IMR-90 (cell line): ENCODE results near the gene LOXL4.

Source experiments
- BHLHE40 ChIP-seq: fragments of 150-350 bp; IDR thresholded peaks from 2 replicates; pipeline ENCODE4 v1.6.1; 2016; ENCODE audit warnings: mild to moderate bottlenecking, low read depth, low read length
- CEBPB ChIP-seq: IDR thresholded peaks from 2 replicates; pipeline ENCODE4 v1.6.1; 2012; ENCODE audit warnings: low read depth, low read length, improper control_type of control experiment
- CHD1 ChIP-seq: IDR thresholded peaks from 2 replicates; pipeline ENCODE4 v1.6.1; 2012; ENCODE audit warnings: low read depth, low read length, improper control_type of control experiment
- FOS ChIP-seq: fragments of 150-350 bp; IDR thresholded peaks from 2 replicates; pipeline ENCODE4 v1.6.1; 2016; ENCODE audit warnings: low read depth, low read length
- MAZ ChIP-seq: IDR thresholded peaks from 2 replicates; pipeline ENCODE4 v1.6.1; 2012; ENCODE audit warnings: low read depth, mild to moderate bottlenecking, low read length, improper control_type of control experiment, moderate library complexity, borderline replicate concordance
- MXI1 ChIP-seq: IDR thresholded peaks from 2 replicates; pipeline ENCODE4 v1.6.1; 2012; ENCODE audit warnings: low read depth, mild to moderate bottlenecking, low read length, moderate library complexity, borderline replicate concordance
- NFE2L2 ChIP-seq: fragments of 150-350 bp; IDR thresholded peaks from 2 replicates; pipeline ENCODE4 v1.6.1; 2016; ENCODE audit warnings: low read depth, mild to moderate bottlenecking, low read length
- POLR2A ChIP-seq: IDR thresholded peaks from 2 replicates; pipeline ENCODE4 v1.6.1; 2012; ENCODE audit warnings: mild to moderate bottlenecking, low read depth, low read length
- RCOR1 ChIP-seq: IDR thresholded peaks from 2 replicates; pipeline ENCODE4 v1.6.1; 2012; ENCODE audit warnings: mild to moderate bottlenecking, low read length, improper control_type of control experiment; ENCODE audit not compliant: insufficient replicate concordance
- RFX5 ChIP-seq: IDR thresholded peaks from 2 replicates; pipeline ENCODE4 v1.8.0; 2012; ENCODE audit warnings: low read depth, mild to moderate bottlenecking, low read length, moderate library complexity
- TF ChIP-seq, protein P1 (sequence below): conservative IDR thresholded peaks from 2 replicates; pipeline ENCODE4 v1.5.1; 2012; ENCODE audit warnings: mild to moderate bottlenecking, low read depth, low read length, improper control_type of control experiment
- TF ChIP-seq, protein P2 (sequence below): fragments of 150-350 bp; IDR thresholded peaks from 2 replicates; pipeline ENCODE4 v1.6.1; 2017; ENCODE audit warnings: mild to moderate bottlenecking, antibody characterized with exemption, low read length, low read depth
- TF ChIP-seq, protein P3 (sequence below): fragments of 150-350 bp; IDR thresholded peaks from 2 replicates; pipeline ENCODE4 v1.6.1; 2016; ENCODE audit warnings: low read depth, mild to moderate bottlenecking, low read length, moderate library complexity, borderline replicate concordance

DNA sequence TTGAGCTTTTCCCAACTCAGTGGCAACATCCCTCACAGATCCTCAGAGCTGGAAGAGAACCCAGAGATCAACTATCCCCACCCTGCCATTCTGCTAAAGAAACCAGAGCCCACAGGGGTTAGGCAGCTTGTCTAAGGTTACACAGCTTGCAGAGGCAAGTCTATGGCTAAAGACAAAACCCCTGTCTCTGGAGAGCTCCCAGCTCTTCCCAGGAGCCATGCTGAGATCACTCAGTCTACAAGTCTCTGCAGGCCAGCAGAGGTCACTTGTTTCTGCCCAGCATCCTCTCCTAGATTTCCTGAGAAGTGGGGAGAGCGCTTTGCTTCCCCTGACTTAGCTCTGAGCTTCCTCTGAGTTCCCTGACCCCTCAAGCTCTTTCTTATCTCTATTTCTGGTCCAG lies 28.5 kb upstream of the LOXL4 start:
- TF ChIP-seq, protein P1, sequence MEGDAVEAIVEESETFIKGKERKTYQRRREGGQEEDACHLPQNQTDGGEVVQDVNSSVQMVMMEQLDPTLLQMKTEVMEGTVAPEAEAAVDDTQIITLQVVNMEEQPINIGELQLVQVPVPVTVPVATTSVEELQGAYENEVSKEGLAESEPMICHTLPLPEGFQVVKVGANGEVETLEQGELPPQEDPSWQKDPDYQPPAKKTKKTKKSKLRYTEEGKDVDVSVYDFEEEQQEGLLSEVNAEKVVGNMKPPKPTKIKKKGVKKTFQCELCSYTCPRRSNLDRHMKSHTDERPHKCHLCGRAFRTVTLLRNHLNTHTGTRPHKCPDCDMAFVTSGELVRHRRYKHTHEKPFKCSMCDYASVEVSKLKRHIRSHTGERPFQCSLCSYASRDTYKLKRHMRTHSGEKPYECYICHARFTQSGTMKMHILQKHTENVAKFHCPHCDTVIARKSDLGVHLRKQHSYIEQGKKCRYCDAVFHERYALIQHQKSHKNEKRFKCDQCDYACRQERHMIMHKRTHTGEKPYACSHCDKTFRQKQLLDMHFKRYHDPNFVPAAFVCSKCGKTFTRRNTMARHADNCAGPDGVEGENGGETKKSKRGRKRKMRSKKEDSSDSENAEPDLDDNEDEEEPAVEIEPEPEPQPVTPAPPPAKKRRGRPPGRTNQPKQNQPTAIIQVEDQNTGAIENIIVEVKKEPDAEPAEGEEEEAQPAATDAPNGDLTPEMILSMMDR, result no peak
- TF ChIP-seq BHLHE40, result no peak
- TF ChIP-seq NFE2L2, result no peak
- no peak for TF ChIP-seq MXI1
- TF ChIP-seq, protein P2, sequence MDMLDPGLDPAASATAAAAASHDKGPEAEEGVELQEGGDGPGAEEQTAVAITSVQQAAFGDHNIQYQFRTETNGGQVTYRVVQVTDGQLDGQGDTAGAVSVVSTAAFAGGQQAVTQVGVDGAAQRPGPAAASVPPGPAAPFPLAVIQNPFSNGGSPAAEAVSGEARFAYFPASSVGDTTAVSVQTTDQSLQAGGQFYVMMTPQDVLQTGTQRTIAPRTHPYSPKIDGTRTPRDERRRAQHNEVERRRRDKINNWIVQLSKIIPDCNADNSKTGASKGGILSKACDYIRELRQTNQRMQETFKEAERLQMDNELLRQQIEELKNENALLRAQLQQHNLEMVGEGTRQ, result no peak
- TF ChIP-seq POLR2A, result no peak
- no peak for TF ChIP-seq MAZ
- TF ChIP-seq, protein P3, sequence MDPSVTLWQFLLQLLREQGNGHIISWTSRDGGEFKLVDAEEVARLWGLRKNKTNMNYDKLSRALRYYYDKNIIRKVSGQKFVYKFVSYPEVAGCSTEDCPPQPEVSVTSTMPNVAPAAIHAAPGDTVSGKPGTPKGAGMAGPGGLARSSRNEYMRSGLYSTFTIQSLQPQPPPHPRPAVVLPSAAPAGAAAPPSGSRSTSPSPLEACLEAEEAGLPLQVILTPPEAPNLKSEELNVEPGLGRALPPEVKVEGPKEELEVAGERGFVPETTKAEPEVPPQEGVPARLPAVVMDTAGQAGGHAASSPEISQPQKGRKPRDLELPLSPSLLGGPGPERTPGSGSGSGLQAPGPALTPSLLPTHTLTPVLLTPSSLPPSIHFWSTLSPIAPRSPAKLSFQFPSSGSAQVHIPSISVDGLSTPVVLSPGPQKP, result no peak
- no peak for TF ChIP-seq CEBPB
- no peak for TF ChIP-seq CHD1
- no peak for TF ChIP-seq FOS
- no peak for TF ChIP-seq RCOR1
- TF ChIP-seq RFX5, result no peak
